Hindlimb muscle (tissue), 1 donor: ENCODE results near the gene EPHB6. TPM values are rescaled to one million over a fixed set of nuclear protein-coding genes. Genes with fewer than 3 reads are reported as not detected.

ENCODE experiments used
- DNase-seq: peaks from one replicate; pipeline ENCODE4 v3.0.0-alpha.2; 2013
- polyA plus RNA-seq: library from polyadenylated mRNA; unstranded; fragments of 120-200 nt; gene quantifications from one replicate; pipeline ENCODE4 v1.2.1, GENCODE V29; 2013; ENCODE audit not compliant: insufficient read length

EPHB6 gene
- polyA plus RNA-seq, 1 donor = 3.6 TPM

DNA sequence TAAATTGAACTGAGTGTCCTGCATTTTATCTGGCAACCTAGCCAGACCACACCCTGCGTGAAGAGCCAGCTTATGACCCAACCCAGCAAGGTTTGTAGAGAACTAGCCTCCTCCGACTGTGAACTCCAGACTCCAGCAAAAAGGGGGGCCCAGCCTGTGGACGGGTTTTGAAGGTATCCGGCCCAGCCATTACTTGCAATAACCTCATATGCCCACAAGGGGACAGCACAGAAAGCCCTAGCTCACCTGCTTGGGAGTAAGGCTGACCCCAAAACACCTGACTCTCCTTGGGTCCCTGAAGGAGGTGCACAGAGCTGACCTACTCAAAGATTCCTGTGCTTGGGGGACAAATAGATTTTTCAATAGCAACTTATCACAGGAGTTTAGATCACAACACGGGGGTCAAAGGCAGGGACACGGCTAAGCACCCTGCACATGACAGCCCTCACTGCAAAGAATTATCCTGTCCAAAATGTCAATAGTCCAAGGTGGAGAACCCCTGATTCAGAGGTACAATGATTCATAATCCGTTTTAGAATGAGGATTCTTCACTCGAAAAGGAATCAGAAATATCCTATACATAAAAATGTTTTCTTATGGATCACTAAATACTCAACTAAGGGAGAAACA lies 26.1 kb downstream of the EPHB6 start:
- DNase-seq = no peak

DNA sequence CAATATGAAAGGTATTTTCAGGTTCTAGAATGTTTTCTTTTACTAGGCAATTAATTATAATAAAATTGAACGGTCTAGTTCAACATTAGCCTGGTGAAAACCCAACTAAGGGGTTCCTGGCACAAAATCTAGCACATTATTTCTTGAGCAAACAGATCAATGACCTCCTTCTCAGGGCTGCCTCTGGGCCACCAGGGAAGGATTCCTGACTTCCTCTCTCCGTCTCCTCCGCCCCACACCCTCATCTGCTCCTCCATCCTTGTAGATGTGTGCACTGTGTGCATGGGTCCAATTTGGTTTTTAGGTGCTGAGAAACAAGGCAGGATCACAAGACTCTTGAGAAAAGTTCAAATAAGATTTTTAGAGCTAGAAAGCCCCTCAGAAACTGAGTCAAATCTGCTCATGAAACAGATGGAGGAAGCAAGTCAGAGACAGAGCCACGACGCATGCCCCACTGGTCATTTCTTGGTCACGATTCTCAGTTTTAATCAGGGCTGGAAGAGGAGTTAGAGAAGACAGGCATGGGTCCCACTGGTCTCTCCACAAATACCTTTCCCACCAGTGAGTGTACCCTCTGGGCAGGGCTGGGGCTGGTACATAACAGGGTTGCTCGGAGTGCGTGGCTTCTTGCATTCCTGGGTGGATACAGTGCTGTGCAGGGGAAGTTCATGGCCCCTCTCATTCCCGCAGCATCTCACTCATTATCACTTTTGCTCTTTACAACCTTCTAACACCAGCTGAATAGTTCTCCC lies 26.9 kb downstream of the EPHB6 start:
- no peak for DNase-seq

DNA sequence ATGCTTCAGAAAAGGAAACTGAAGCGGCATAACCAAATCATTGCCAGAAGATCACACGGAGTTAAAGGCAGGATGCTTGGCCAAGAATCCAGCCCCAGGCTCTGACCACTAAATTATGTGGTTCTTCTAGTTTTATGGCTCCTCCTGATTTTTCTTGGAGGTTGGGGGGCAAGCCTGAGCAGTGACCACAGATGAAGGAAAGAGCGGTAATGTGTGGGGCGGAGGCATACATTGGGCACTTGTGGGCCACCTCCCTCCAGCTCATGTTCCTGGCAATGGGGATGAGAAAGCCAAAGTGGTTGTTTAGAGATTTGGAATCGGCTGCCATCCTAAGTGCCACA lies 27.4 kb downstream of the EPHB6 start:
- no peak for DNase-seq

DNA sequence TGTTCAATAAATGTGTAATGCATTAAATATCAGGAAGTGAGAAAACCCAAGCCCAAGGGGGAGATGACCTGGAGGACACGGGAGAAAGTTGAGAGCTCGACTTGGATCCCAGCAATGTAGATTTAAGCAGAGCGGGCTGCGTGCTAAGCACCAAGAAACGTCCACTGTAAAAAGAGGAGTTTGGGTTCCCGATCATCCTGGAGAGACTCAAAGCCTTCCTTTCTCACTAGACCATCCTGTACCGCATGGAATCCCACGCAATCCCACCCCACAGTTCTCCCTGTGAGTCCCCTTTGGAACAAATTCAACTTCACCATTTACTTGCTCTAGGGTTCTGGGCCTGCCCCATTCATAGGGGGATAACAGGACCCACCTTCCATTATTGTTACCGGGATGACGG lies 28.3 kb downstream of the EPHB6 start:
- DNase-seq = no peak

DNA sequence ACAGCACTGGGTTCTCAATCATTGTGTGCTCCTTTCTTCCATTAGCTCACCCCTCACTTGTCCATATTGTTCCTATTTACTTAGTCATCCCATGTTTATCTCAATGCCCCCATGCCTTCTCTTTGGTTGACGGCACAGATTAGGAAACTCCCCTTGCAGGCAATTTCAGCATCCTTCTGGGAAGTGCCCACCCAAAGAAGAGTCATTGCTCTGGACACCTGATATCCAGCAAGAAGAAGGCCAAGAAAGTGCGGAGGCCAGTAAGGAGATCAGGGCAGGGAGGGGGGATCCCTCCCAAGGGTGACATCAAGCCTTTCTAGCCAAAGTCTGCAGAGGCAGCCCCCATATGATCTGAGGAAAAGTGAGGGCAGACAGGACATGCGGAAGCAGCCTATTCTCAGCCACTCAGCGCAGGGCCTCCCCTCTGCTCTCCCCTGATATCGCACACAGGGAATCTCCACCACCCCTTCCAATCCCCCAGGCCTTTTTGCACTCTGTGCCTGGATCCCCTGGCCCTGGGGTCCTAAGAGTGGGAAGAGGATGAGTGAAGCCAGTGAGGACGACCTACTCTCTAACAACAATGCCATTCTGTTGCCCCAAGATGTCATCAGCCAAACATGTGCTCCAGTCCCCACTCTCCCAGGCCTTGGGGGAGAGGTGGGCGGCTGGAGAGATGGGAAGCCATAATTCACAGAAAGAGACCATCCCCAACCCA lies 28.9 kb downstream of the EPHB6 start:
- DNase-seq = no peak

DNA sequence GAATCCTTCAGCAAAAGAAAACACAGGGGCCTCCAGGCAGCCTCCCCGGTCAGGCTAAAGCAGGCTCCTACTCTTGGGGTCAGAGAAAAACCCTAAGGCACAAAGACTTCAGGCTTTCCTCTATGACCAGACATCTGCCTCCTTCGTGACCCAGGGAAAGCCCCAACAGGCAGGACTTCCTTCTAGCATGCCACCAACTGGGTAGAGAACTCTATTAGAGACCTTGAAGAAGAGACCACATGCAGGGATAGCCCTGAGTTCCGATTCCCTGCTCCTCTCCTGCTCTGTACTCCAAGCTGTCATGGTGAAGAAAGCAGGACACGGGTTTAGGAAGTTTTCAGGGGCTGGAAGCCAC lies 29.4 kb downstream of the EPHB6 start:
- DNase-seq = no peak

DNA sequence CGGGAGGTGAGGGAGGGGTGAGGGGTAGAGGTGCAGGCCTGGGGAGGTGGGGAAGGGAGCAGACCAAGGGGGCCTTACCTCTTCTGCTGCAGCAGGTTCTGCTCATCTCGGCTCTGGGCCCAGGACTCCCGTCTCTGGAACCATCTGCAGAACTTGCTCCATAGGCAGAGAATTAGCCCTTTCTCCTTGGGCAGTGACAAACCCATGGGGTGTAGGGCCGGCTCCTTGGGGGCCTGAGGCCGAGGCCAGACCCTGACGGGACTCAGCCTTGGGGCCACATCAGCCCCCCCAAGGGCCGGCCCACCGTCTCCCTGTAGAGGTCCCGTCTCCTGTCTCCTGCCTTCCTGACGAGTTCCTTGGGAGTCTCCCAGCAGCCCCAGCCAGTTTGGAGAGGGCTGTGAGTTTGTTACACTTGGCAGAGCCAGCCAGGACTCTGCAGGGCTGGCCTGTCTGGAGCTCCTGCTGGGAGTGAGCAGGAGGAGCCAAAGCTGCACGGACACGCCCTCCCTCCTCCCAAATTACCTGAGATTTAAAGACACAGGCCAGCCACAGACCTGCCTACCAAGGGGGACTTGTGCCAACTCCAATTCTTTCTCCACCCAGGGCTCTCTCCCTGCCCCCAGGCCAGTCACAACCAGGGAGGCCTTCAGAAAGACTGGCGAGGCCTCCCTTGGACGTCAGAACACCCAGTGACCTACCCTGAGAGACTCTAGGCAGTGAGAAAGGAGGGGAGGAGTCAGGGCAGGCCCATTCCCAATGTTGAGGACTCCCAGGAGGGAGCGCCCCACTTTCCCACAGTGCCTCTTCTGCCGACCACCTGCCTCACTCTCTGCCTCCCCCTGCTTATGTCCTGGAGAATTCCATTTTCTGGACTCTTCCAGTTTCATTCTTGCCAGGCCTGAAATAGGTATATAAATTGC lies 30.7 kb downstream of the EPHB6 start, which contains the start of gene TRPV6:
Gene TRPV6, minus strand, starts transcription at position 435 of the 920 bp plus-strand sequence.
- DNase-seq = no peak

DNA sequence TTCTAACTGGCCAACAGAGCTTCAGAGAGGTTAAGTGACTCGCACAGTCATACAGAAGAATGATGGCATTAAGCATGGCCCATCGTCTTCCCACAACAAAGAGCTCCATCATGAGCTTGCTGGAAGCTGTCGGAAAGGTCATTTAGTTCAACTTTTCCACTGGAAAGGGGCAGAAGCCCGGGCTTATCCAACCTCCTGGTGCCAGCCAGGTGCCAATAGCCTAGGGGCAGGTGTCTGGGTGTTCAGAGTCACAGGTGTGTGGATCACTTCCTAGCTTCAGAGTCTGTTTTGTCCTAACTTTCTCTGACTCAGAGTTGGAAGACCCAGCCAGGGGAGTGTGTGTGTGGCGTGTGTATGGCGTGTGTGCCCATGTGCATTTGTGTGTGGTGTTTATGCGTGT lies 32.0 kb downstream of the EPHB6 start:
- DNase-seq = no peak

DNA sequence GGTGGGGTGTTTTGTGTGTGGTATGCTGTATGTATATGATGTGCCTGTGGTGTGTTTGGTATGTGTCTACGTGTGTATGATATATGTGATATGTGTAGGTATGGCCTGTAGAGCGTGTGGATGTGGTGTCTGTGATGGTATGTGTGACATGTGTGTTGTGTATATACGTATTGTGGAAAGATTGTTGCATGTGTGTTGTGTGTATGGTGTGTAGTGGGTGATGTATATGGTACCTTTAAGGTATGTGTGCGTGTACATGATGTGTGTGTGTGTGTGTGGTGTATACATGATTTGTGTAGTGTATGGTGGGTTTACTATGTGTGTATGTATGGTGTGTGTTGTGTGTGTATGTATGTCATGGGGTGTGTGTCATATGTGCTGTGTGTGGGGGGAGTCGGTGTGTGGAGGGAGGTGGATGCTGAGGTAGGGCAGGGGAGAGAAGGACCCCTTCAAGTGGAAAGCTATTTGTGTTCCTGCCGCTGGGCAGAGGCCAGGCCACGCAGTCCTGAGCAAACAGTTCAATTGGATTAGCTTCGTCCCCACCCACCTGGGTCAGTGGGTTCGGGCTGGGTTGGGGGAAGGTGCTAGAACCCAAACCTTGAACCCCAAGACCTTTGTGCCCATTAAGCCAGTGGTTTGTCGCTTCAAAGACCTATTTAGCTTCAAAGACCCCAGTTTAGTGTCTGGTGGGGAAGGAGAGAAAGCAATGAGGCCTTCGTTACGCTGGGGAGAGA lies 32.6 kb downstream of the EPHB6 start:
- no peak for DNase-seq

DNA sequence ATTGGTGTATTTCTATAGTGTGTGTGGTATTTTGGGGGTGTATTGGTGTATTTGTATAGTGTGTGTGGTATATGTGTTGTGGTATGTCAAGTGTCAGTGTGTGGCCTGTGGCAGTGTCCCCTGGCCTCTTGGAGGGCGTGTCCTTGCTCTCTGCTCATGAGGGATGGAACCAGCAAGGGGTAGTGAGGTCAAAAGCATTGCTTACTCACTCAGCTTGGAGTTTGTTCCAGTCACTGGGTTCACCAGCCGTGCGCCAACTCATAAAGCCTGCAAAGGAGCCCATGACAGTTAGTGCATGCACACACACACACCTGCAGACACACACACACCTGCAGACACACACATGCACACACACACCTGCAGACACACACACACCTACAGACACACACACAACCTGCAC lies 34.9 kb downstream of the EPHB6 start:
- DNase-seq = no peak

DNA sequence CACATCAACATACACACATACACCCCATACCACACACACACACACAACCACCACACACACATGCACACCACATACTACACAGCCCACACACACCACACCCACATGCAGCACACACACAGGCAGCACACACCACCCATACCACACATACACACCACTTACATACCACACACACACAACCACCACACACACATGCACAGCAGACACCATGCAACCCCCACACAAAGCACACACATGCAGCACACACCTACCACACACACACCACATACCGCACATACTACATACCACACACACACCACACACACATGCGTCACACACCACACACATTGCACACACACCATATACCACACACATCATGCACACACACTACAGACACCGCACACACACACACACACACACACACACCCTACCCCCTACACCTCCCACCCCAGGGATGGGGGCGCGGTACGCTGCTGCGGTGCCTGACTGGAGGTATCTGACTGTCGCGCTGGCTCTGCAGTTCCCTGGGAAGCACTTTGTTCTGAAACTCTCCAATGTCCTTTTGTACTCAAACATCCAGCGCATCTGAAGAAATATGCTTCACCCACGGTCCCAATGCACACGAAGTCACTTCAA lies 36.1 kb downstream of the EPHB6 start:
- DNase-seq = no peak

DNA sequence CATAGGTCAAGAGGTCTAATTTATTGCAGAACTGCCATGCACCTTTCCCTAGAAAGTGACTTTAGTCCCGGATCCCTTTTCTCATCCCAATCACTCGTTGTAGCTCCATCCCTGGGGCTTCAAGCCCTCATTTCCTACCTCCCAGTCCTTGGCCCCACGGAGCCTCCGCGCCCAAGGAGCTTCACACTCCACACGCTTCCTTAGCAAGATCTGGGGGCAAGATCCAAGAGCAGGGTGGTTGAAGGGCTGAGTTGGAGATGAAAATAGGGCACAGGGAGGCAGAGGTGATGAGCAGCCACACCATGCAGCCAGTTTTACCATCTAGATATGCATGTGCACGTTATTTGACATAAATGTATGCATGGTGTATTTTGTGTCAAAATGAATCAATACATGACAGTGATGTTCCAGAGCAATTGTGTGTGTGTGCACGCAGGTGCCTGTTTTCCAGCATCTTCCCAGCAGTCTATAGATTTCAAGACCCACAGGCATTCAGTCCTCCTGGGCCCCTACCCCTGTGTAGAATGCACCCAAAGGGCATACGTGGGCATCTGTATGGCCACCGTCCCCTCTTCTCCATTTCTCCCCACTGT lies 36.7 kb downstream of the EPHB6 start:
- no peak for DNase-seq

DNA sequence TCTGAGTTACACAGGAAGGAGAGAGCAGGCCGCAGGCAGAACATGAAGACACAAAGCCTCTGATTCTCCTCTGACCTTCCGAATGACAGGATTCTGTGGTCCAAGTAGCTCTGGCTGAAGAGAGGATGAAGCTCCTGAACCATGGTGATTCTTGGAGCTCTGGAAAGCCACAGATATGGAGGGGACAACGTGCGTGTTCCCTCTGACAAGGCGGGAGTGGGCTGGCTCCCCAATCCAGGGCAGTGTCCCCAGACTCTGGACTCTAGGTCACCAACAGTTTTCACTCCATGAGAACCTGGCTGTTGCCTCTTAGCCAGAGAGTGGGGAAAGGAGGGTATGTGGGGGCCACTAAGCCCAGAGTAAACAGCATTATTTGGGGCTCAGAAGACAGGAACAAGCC lies 38.1 kb downstream of the EPHB6 start:
- DNase-seq = no peak

DNA sequence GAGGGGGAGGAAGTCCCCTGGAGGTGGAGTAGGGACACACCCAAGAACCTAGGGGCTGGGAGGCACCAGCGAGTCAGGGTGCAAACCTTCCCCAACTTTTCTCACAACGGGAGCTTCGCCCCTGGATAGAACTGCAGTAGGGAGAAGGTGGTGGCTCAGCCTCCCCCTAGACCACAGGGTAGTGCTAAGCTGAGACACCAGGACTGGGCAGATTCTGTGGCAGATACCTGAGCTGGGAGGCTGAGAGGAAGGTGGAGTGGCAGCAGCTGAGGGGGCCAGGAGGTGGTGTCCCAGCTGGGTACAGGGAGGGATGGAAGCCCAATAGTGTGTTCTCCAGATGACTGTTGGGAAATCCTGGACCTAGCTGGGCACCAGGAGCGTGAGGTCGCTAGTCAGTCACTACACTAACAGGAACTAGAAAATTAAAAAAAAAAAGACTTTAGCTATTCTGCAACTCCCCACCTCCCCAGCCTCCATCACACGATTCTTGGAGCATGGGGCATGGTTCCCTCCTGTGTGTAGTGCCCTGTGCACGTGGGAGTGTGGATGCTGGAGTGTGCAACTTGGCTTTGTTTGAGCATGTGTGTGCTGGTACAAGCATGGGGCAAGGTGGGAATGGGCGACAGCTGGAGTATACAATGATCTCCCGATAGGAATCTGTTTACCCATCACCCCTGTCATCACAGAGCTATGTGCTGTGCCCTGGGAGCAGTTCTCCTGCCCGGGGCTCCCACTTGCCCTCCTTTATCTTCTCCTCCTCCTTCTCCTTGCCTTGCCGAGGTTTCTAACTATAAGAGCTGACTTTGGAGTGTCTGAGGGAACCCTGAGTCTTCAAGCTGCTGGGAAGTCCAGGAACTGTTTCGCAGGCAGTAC lies 39.5 kb downstream of the EPHB6 start:
- no peak for DNase-seq

DNA sequence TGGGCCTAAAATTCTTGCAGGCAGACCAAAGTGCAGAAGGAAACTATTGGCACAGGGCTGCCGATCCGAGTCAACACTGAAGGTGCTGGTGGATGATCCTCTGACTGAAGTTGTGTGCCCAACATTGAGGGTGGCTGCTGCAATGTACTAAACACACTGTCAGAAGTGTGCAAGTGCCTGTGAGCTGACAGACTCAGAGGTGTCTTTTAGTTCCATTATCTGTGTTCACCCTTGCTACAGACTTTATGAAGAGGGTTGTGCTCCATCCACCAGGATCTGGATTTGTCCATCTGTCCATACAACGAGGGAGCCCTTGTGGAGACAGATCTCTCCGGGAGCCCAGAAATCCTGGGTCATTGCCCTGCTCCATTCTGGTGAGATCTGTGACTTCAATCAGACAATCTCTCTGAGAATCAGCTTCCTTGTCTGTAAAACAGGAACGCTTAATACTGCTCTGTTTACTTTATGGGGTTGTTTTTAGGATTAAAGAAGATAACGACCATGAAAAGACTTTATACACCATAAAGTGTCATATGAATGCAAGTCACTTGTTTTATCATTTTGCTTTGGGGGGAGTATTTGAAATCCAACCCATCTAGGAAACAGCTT lies 40.2 kb downstream of the EPHB6 start:
- no peak for DNase-seq

DNA sequence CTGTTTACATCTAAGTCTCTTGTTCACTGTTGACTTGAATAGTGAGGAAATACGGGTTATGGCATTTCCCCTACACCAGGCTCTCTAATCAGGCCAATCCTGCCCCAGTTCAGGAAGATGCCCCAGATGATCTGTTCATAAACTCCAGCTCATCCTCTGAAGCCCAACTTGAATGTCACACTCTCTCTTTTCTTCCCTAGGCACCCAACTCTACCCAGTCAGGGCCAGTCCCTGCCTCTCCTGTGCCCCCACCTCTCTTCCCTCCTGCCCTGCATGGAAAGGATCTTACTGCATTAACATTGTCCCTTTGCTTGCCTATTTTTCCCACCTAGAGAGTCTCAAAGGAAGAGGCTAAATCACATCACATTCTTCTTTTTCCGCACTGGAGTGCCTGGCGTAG lies 41.3 kb downstream of the EPHB6 start:
- DNase-seq = no peak

DNA sequence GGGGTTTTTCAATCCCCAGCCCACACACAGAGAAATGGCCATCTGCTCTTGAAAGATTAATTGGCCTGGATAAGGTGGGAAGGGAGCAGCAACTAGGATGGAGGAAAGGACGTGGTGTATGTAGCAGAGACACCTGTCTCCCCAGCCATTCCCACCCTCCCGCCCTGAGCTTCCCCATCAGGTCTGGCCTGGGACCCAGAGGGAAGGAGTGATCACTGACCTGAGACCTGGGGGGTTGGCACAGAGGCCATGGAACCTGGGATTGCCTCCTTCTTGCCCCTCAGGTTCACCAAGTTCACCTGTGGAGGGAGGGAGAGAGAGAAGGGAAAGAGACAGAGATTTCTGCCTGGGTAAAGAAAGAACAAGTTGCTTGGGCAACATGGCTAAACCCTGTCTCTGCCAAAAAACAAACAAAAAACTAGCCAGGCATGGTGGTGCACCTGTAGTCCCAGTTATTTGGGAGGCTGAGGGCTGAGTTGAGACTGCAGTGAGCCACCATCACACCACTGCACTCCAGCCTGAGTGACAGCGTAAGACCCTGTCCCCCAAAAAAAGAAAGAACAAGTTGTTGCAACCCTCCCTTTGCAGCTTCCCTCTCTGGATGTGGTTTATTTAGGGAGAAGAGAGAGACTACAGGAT lies 42.0 kb downstream of the EPHB6 start:
- no peak for DNase-seq

DNA sequence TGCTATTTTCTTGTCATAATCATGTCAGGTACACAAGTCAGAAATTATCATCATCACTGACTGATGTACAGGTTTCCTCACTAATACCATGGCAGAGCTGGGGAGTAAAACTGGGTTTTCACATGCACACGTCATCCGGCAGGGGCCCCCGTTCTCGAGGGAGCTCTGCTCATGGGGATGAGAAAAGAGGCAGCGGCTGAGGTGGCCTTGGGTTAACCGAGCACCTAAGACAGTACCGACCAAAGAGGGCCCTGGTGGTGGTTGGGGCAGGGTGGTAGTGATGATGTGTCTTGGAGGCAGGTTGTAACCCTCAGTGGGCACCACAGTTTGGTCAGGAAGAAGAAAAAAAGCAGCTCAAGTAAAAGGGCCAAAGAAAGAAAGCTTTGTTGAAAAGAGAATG lies 42.8 kb downstream of the EPHB6 start:
- no peak for DNase-seq
